Measurements from ENCODE around the gene SMIM1.

Gene SMIM1

GRCh38 chr1:3774276-3774945 is 1.9 kb downstream of the SMIM1 start:
- no peaks in the 10 kb centered on the region for H3K9me3 ChIP-seq (ENCODE audit: control insufficient read depth, low read length)
- no peak overlapping the region for H3K23ac ChIP-seq (ENCODE audit: low read length in 2 of 2)
- no peak overlapping the region for H2AK5ac ChIP-seq (ENCODE audit: low read length, severe bottlenecking)
- H3K18ac ChIP-seq (ENCODE audit: low read depth in 1 of 2, low read length in 2 of 2) = peak overlapping the region in 1 of 2 experiments; percentile 6
- no peak overlapping the region for H3K4me2 ChIP-seq (ENCODE audit: low read length, poor library complexity, severe bottlenecking)
- H2BK5ac ChIP-seq (ENCODE audit: low read depth, low read length, poor library complexity, severe bottlenecking) = no peak overlapping the region
- H3K9ac ChIP-seq (ENCODE audit: low read length) = no peak overlapping the region
- WGBS = 90% methylated on average over 10 of the region's 19 CpGs
- no peak overlapping the region for H3K27ac ChIP-seq (ENCODE audit: low read length, poor library complexity, severe bottlenecking)
- H3K27me3 ChIP-seq (ENCODE audit: control insufficient read depth in 1 of 2, insufficient read depth in 1 of 2, low read length in 2 of 2) = peaks cover 8 to 28% of the 10 kb centered on the region in 2 experiments
- no peak overlapping the region for H3K14ac ChIP-seq (ENCODE audit: low read length in 2 of 2)
- H2BK12ac ChIP-seq (ENCODE audit: low read length in 2 of 2) = no peak overlapping the region
- no peak overlapping the region for H4K91ac ChIP-seq (ENCODE audit: low read length)
- peaks cover 13 to 25% of the 10 kb centered on the region in 2 experiments for H3K36me3 ChIP-seq (ENCODE audit: control insufficient read depth in 1 of 2, insufficient read depth in 2 of 2, low read depth in 1 of 2, low read length in 2 of 2)
- no peak overlapping the region for H2BK15ac ChIP-seq (ENCODE audit: low read depth, poor library complexity, severe bottlenecking)
- no peak overlapping the region for H2AFZ ChIP-seq (ENCODE audit: low read depth, low read length)
- H3K79me1 ChIP-seq (replicated peaks; ENCODE audit: low read length, poor library complexity, severe bottlenecking) = peaks cover 15% of the 10 kb centered on the region
- DNase-seq = no peak
- no peak overlapping the region for H3K4me3 ChIP-seq (ENCODE audit: insufficient read depth in 1 of 2, low read depth in 1 of 2, low read length in 2 of 2)
- H4K8ac ChIP-seq (ENCODE audit: low read length) = no peak overlapping the region
- H3K4me1 ChIP-seq (ENCODE audit: control insufficient read depth, insufficient read depth, low read depth, low read length) = peaks cover 66% of the 10 kb centered on the region
- no peak overlapping the region for H3K4ac ChIP-seq (ENCODE audit: low read depth in 1 of 2, low read length in 2 of 2)
- H2BK120ac ChIP-seq (ENCODE audit: low read depth, low read length) = no peak overlapping the region

GRCh38 chr1:3774946-3775489 is 2.5 kb downstream of the SMIM1 start:
- H2BK15ac ChIP-seq (ENCODE audit: low read depth, poor library complexity, severe bottlenecking) = peak overlapping the region; percentile 48
- peak overlapping the region; percentile 67 for H4K91ac ChIP-seq (ENCODE audit: low read length)
- H3K36me3 ChIP-seq (ENCODE audit: control insufficient read depth in 1 of 2, insufficient read depth in 2 of 2, low read depth in 1 of 2, low read length in 2 of 2) = peaks cover 19 to 31% of the 10 kb centered on the region in 2 experiments
- no peak overlapping the region for H3K14ac ChIP-seq (ENCODE audit: low read length in 2 of 2)
- peak overlapping the region; percentile 62 for H4K8ac ChIP-seq (ENCODE audit: low read length)
- WGBS = 76% methylated on average over 17 of the region's 17 CpGs
- H3K4me2 ChIP-seq (ENCODE audit: low read length, poor library complexity, severe bottlenecking) = peak overlapping the region; percentile 14
- H2BK5ac ChIP-seq (ENCODE audit: low read depth, low read length, poor library complexity, severe bottlenecking) = no peak overlapping the region
- peaks cover 66% of the 10 kb centered on the region for H3K4me1 ChIP-seq (ENCODE audit: control insufficient read depth, insufficient read depth, low read depth, low read length)
- DNase-seq = peak; percentile 16
- no peak overlapping the region for H2BK120ac ChIP-seq (ENCODE audit: low read depth, low read length)
- H3K9me3 ChIP-seq (ENCODE audit: control insufficient read depth, low read length) = no peaks in the 10 kb centered on the region
- no peak overlapping the region for H2AFZ ChIP-seq (ENCODE audit: low read depth, low read length)
- no peak overlapping the region for H2AK5ac ChIP-seq (ENCODE audit: low read length, severe bottlenecking)
- peak overlapping the region; percentile 4 for H3K27ac ChIP-seq (ENCODE audit: low read length, poor library complexity, severe bottlenecking)
- no peak overlapping the region for H3K23ac ChIP-seq (ENCODE audit: low read length in 2 of 2)
- peaks cover 8 to 22% of the 10 kb centered on the region in 2 experiments for H3K27me3 ChIP-seq (ENCODE audit: control insufficient read depth in 1 of 2, insufficient read depth in 1 of 2, low read length in 2 of 2)
- H3K9ac ChIP-seq (ENCODE audit: low read length) = no peak overlapping the region
- peak overlapping the region; percentile 40 to 69 for H3K18ac ChIP-seq (ENCODE audit: low read depth in 1 of 2, low read length in 2 of 2)
- H2BK12ac ChIP-seq (ENCODE audit: low read length in 2 of 2) = peak overlapping the region in 1 of 2 experiments; percentile 8
- H3K4ac ChIP-seq (ENCODE audit: low read depth in 1 of 2, low read length in 2 of 2) = no peak overlapping the region
- H3K79me1 ChIP-seq (replicated peaks; ENCODE audit: low read length, poor library complexity, severe bottlenecking) = peaks cover 15% of the 10 kb centered on the region
- no peak overlapping the region for H3K4me3 ChIP-seq (ENCODE audit: insufficient read depth in 1 of 2, low read depth in 1 of 2, low read length in 2 of 2)

GRCh38 chr1:3775490-3776230 is 3.1 kb downstream of the SMIM1 start:
- WGBS = 48% methylated on average over 27 of the region's 27 CpGs

More at GRCh38 chr1:3775490-3776230, 3.1 kb downstream of the SMIM1 start:
- Histone ChIP-seq H3K14ac (ENCODE audit: low read length in 2 of 2) (peak overlapping the region in 1 of 2 experiments; percentile 53), H3K36me3 (ENCODE audit: control insufficient read depth in 1 of 2, insufficient read depth in 2 of 2, low read depth in 1 of 2, low read length in 2 of 2) (peaks cover 25 to 36% of the 10 kb centered on the region in 2 experiments), H2AFZ (ENCODE audit: low read depth, low read length) (no peak overlapping the region), H3K4me1 (ENCODE audit: control insufficient read depth, insufficient read depth, low read depth, low read length) (peaks cover 64% of the 10 kb centered on the region), H3K23ac (ENCODE audit: low read length in 2 of 2) (no peak overlapping the region), H4K91ac (ENCODE audit: low read length) (peak overlapping the region; percentile 67), H3K27ac (ENCODE audit: low read length, poor library complexity, severe bottlenecking) (peak overlapping the region; percentile 13), H3K9me3 (ENCODE audit: control insufficient read depth, low read length) (no peaks in the 10 kb centered on the region), H2AK5ac (ENCODE audit: low read length, severe bottlenecking) (no peak overlapping the region), H2BK12ac (ENCODE audit: low read length in 2 of 2) (peak overlapping the region in 1 of 2 experiments; percentile 91), H3K79me1 (replicated peaks; ENCODE audit: low read length, poor library complexity, severe bottlenecking) (peaks cover 15% of the 10 kb centered on the region), H3K4ac (ENCODE audit: low read depth in 1 of 2, low read length in 2 of 2) (peak overlapping the region in 1 of 2 experiments; percentile 24), H3K4me3 (ENCODE audit: insufficient read depth in 1 of 2, low read depth in 1 of 2, low read length in 2 of 2) (no peak overlapping the region), H3K27me3 (ENCODE audit: control insufficient read depth in 1 of 2, insufficient read depth in 1 of 2, low read length in 2 of 2) (peaks cover 4 to 16% of the 10 kb centered on the region in 2 experiments), H4K8ac (ENCODE audit: low read length) (peak overlapping the region; percentile 62), H2BK120ac (ENCODE audit: low read depth, low read length) (no peak overlapping the region), H3K18ac (ENCODE audit: low read depth in 1 of 2, low read length in 2 of 2) (peak overlapping the region; percentile 71), H3K9ac (ENCODE audit: low read length) (no peak overlapping the region), H2BK5ac (ENCODE audit: low read depth, low read length, poor library complexity, severe bottlenecking) (no peak overlapping the region), H3K4me2 (ENCODE audit: low read length, poor library complexity, severe bottlenecking) (peak overlapping the region; percentile 14), H2BK15ac (ENCODE audit: low read depth, poor library complexity, severe bottlenecking) (no peak overlapping the region)
- DNase-seq = peak; percentile 62

Data from mesenchymal stem cell (in vitro differentiated cells and primary cell).